Lower leg skin (tissue), 4 donors: ENCODE data around the gene IRF9. TPM values are rescaled to one million over a fixed set of nuclear protein-coding genes. Genes with fewer than 3 reads are reported as not detected.
A peak's percentile ranks its signal among the peaks of the same experiment; 100 is the strongest.

ENCODE experiments used
- DNase-seq, 2 donors: peaks; one replicate each; pipeline ENCODE4 v3.0.0-alpha.2; 2019; ENCODE audit warnings: low spot score in 2 of 2
- H3K4me3 ChIP-seq: fragments of 200-600 bp; sonication (generic); 2 replicates; pipeline ENCODE4 v1.5.1; 2017; ENCODE audit warnings: mild to moderate bottlenecking, low read depth; ENCODE audit not compliant: poor library complexity, severe bottlenecking
- POLR2A ChIP-seq, 2 donors: fragments of 450-650 bp; IDR thresholded peaks; one replicate each; pipeline ENCODE4 v1.6.1; 2016 to 2017; ENCODE audit warnings: antibody characterized with exemption in 2 of 2, mild to moderate bottlenecking in 1 of 2, moderate library complexity in 1 of 2
- WGBS, 2 donors: methylation state at CpG; one replicate each; pipeline ENCODE4 v1.1.5; 2018; 5-methylcytosine and 5-hydroxymethylcytosine counted together
- intact Hi-C: fragments of 100-400 bp; cut with DNase I; formaldehyde crosslinking; loops from one replicate; pipeline ENCODE4 v1.15.0; 2023; ENCODE audit warnings: low total_unique reads
- total RNA-seq, 4 donors: library from RNA; depleted of rRNA; stranded (reverse); fragments of >200 nt; gene quantifications; one replicate each; pipeline ENCODE4 v1.1.0, GENCODE V29; 2016
- TF ChIP-seq, protein P1 (sequence below), 3 donors: fragments of 450-650 bp; IDR thresholded peaks; one replicate each; pipeline ENCODE4 v1.5.1; 2016; ENCODE audit warnings: antibody characterized with exemption in 3 of 3, mild to moderate bottlenecking in 3 of 3, moderate library complexity in 2 of 3

The IRF9 gene
- total RNA-seq, 4 donors from 2014 or later = 36.1 to 54.1 (median 44.2) TPM

- WGBS, 2 donors = 93 to 98% methylated on average over 1 of the region's 1 CpG
- no peak overlapping the region for H3K4me3 ChIP-seq
- intact Hi-C loops = no loop called here
- TF ChIP-seq, protein P1, sequence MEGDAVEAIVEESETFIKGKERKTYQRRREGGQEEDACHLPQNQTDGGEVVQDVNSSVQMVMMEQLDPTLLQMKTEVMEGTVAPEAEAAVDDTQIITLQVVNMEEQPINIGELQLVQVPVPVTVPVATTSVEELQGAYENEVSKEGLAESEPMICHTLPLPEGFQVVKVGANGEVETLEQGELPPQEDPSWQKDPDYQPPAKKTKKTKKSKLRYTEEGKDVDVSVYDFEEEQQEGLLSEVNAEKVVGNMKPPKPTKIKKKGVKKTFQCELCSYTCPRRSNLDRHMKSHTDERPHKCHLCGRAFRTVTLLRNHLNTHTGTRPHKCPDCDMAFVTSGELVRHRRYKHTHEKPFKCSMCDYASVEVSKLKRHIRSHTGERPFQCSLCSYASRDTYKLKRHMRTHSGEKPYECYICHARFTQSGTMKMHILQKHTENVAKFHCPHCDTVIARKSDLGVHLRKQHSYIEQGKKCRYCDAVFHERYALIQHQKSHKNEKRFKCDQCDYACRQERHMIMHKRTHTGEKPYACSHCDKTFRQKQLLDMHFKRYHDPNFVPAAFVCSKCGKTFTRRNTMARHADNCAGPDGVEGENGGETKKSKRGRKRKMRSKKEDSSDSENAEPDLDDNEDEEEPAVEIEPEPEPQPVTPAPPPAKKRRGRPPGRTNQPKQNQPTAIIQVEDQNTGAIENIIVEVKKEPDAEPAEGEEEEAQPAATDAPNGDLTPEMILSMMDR (IDR thresholded peaks at IDR 0.05) = no peak
- TF ChIP-seq POLR2A (IDR thresholded peaks at IDR 0.05) = no peak
- DNase-seq = no peak
Measured at GRCh38 chr14:24133735-24134134, 27.3 kb upstream of the IRF9 start.

DNA sequence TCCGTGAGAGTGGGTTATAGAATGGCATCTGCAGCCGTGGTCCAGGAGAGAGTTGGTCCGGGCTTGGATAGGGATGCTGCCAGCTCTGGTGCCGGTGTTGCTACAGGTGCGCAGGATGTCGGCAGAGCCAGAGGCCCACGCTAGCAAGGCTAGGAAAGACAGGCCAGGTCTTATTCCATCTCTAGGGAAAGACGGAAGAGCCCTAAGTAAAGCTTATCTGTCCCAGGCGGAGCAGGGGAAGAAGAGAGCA lies 25.6 kb upstream of the IRF9 start:
- no peak for TF ChIP-seq POLR2A (IDR thresholded peaks at IDR 0.05)
- TF ChIP-seq, protein P1 (IDR thresholded peaks at IDR 0.05) = peak in 1 of 3 donors; percentile 16
- 3 to 6% methylated on average over 9 of the region's 9 CpGs for WGBS, 2 donors
- peak overlapping the region; percentile 99 for H3K4me3 ChIP-seq
- no peak for DNase-seq
- intact Hi-C loops = no loop called here

DNA sequence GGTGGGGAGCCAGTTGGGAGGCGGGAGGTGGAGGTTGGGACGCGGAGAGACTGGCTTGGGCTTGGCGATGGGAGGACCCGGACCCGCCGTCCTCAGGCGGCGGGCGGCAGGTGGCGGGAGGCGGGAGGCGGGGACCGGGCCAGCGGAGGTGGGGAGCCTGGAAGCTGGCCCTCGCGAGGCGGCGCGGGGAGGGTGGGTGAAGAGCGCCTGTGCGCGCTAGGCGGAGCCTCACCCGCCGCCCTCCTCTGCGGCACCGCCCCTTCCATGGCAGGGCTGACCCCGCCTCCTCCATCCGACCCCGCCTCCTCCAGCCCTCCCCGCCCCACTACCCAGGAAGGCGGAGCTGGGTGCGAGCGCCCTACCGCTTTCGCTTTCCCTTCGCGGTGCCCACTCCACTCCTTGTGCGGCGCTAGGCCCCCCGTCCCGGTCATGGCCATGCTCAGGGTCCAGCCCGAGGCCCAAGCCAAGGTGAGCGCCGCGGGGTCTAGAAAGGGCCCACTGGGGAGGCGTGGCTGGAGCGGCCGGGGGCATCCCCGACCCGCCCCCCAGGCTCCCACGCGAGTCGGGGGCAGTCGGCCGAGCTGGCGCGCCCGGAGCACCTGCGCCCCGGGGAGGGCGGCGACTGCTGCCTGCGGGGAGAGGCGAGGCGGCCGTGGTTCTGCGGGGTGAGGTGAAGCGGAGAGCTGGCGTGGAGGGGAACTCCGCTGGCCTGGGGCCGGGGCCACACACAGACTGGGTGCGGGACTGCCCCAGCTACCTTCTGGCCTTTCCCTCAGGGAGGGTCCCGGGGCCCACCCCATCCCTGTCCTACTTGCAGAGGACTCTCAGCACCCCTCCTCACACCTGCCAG lies 25.0 kb upstream of the IRF9 start, which contains the start of gene PSME1:
TSS of gene PSME1 (plus strand) at position 361 of the 850 bp plus-strand sequence. CDS start at position 430, 69 bp downstream.
- peak; percentile 87 to 98 for DNase-seq
- peak within 1 kb of the TSS; percentile 99 for H3K4me3 ChIP-seq
- 1% methylated on average over 47 to 64 of the region's 75 CpGs for WGBS, 2 donors
- no peak for TF ChIP-seq POLR2A (IDR thresholded peaks at IDR 0.05)
- TF ChIP-seq, protein P1 (IDR thresholded peaks at IDR 0.05) = peak in 1 of 3 donors; percentile 1
- intact Hi-C loops = no loop called here

DNA sequence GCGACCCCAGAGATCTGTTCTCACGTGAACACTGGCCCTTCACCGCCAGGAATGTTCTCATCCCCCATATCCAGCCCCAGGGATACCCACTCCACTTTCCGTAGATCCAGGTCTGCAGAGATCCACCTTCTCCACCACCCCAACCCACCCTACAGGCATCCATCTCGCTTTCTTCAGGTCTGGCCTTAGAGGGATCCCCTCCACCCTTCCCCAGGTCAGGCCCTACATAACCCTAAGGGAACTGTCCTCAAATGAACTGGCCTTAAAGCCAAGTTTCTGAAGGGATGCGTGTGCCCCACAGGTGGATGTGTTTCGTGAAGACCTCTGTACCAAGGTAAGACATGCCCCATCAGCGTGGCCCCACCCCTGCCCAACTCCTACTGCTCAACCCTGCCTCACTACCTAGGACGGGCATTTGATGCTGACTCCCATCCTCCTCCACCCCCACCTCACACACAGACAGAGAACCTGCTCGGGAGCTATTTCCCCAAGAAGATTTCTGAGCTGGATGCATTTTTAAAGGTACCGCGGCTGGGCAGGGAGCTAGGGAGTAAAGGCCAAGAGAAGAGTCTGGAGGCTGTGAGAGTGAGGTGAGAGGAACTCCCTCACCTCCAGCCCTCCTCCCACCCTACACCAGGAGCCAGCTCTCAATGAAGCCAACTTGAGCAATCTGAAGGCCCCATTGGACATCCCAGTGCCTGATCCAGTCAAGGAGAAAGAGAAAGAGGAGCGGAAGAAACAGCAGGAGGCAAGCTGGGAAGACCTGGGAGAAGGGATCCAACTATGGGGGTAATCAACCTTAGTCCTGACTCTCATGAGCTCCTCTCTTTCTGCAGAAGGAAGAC lies 24.2 kb upstream of the IRF9 start:
- peak overlapping the region; percentile 99 for H3K4me3 ChIP-seq
- 25 to 29% methylated on average over 13 of the region's 13 CpGs for WGBS, 2 donors
- TF ChIP-seq, protein P1 (IDR thresholded peaks at IDR 0.05) = no peak
- peak in 1 of 2 donors; percentile 85 for DNase-seq
- intact Hi-C loops = no loop called here

DNA sequence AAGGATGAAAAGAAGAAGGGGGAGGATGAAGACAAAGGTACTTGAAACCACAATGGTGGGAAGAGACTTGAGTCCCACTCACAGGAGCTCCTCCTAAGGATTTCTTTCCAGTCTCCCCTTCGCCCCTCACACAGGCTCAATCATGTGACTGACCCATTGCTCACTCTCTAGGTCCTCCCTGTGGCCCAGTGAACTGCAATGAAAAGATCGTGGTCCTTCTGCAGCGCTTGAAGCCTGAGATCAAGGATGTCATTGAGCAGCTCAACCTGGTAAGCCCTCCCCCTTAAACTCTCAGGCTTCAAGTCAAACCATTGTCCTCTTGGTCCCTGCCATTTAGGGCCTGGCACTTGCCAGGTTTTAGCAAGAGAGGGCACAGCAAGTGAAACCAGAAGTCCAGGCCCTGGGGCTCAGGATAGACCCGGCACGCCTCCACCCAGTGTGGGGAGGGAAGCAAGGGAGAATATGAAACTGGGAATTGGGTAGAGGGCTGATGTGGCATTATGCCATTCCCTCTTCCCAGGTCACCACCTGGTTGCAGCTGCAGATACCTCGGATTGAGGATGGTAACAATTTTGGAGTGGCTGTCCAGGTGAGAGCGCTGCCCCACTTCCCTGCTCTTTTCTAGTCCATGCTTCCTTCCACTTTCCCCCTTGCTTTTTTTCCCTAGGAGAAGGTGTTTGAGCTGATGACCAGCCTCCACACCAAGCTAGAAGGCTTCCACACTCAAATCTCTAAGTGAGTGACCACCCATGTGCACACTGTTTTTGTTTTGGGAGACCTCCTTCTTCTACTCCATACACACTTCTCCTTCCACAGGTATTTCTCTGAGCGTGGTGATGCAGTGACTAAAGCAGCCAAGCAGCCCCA lies 23.3 kb upstream of the IRF9 start:
- TF ChIP-seq, protein P1 (IDR thresholded peaks at IDR 0.05) = no peak
- no peak for TF ChIP-seq POLR2A (IDR thresholded peaks at IDR 0.05)
- WGBS, 2 donors = 86 to 87% methylated on average over 8 of the region's 8 CpGs
- no peak for DNase-seq
- H3K4me3 ChIP-seq = no peak overlapping the region
- intact Hi-C loops = no loop called here
